Activated CD8-positive, alpha-beta memory T cell treated with anti-CD3 and anti-CD28 coated beads for 4 hours (primary cell): ENCODE measurements around the gene KRTAP1-3.
"Not testable (repeated sequence)": the region's sequence is repeated elsewhere in the genome, so short reads cannot be mapped to it uniquely, and the experiment has no call there.

Source experiments
- DNase-seq, 2 donors: peaks; one replicate each; pipeline ENCODE4 v3.0.0-alpha.2; 2020; ENCODE audit warnings: low read depth in 2 of 2

KRTAP1-3 gene

GRCh38 chr17:41054556-41054955 lies 19.9 kb upstream of the KRTAP1-3 start:
- DNase-seq: not testable (repeated sequence)

GRCh38 chr17:41054025-41054424 lies 19.4 kb upstream of the KRTAP1-3 start:
- DNase-seq: no peak

- no peak for DNase-seq
Measured at GRCh38 chr17:41052566-41052965, 17.9 kb upstream of the KRTAP1-3 start.

- no peak for DNase-seq
Measured at GRCh38 chr17:41049110-41049509, 14.4 kb upstream of the KRTAP1-3 start.

- DNase-seq: no peak
Measured at GRCh38 chr17:41048441-41048840, 13.8 kb upstream of the KRTAP1-3 start.

- DNase-seq: not testable (repeated sequence)
Measured at GRCh38 chr17:41046735-41047465, 12.2 kb upstream of the KRTAP1-3 start, which contains the start of gene KRTAP2-1. Gene KRTAP2-1, minus strand, starts transcription at chr17:41047316. Its CDS starts 49 bp downstream, at chr17:41047267.

GRCh38 chr17:41042953-41043352 lies 8.3 kb upstream of the KRTAP1-3 start:
- DNase-seq: no peak

GRCh38 chr17:41040783-41041571 lies 6.3 kb upstream of the KRTAP1-3 start, which contains the start of gene KRTAP1-1:
Gene KRTAP1-1, minus strand, starts transcription at chr17:41041450. Its CDS starts 53 bp downstream, at chr17:41041397.
- not testable (repeated sequence) for DNase-seq

GRCh38 chr17:41037853-41038350 lies 3.2 kb upstream of the KRTAP1-3 start:
- DNase-seq: no peak

GRCh38 chr17:41029633-41030245 lies 4.9 kb downstream of the KRTAP1-3 start, which contains the start of gene KRTAP1-4:
Gene KRTAP1-4, minus strand, starts transcription at chr17:41030195. Its CDS starts 117 bp downstream, at chr17:41030078.
- DNase-seq: no peak

GRCh38 chr17:41026715-41027471 lies 7.8 kb downstream of the KRTAP1-3 start, which contains the start of gene KRTAP1-5:
Gene KRTAP1-5, minus strand, starts transcription at chr17:41027208. Its CDS starts 53 bp downstream, at chr17:41027155.
- no peak for DNase-seq

- no peak for DNase-seq
Measured at GRCh38 chr17:41024697-41025096, 10.0 kb downstream of the KRTAP1-3 start.

- no peak for DNase-seq
Measured at GRCh38 chr17:41020336-41020735, 14.3 kb downstream of the KRTAP1-3 start.

- DNase-seq: no peak
Measured at GRCh38 chr17:41019415-41019814, 15.3 kb downstream of the KRTAP1-3 start.

GRCh38 chr17:41018541-41018940 lies 16.1 kb downstream of the KRTAP1-3 start:
- DNase-seq: no peak

GRCh38 chr17:41016578-41017215 lies 18.0 kb downstream of the KRTAP1-3 start:
- no peak for DNase-seq

GRCh38 chr17:41015454-41015853 lies 19.2 kb downstream of the KRTAP1-3 start:
- DNase-seq: no peak

GRCh38 chr17:41013606-41014005 lies 21.1 kb downstream of the KRTAP1-3 start:
- DNase-seq: no peak

GRCh38 chr17:41013181-41013580 lies 21.5 kb downstream of the KRTAP1-3 start:
- no peak for DNase-seq

- DNase-seq: no peak
Measured at GRCh38 chr17:41012326-41013120, 22.2 kb downstream of the KRTAP1-3 start.
